HG02588 (cell line): ENCODE data around the gene VSIG10.
A peak's percentile ranks its signal among the peaks of the same experiment; 100 is the strongest.

Experiments used
- ATAC-seq: cut with Tn5 transposase; IDR thresholded peaks from one replicate; pipeline ENCODE4 v1.9.1; 2021; ENCODE audit warnings: mild to moderate bottlenecking, moderate library complexity; ENCODE audit not compliant: unreplicated experiment

Gene VSIG10

GRCh38 chr12:118061011-118061872 is 42.6 kb downstream of the VSIG10 start, which contains the start of gene WSB2:
Gene WSB2 (minus strand): TSS chr12:118061179. CDS start chr12:118061048, 131 bp downstream.
- ATAC-seq: peak; percentile 45

- ATAC-seq: peak; percentile 38
Observed at GRCh38 chr12:118060301-118061010, 43.4 kb downstream of the VSIG10 start.

- no peak for ATAC-seq
Observed at GRCh38 chr12:118059341-118060191, 44.2 kb downstream of the VSIG10 start.

- no peak for ATAC-seq
Observed at GRCh38 chr12:118058881-118059280, 44.9 kb downstream of the VSIG10 start.

GRCh38 chr12:118058227-118058626 is 45.6 kb downstream of the VSIG10 start:
- no peak for ATAC-seq

- no peak for ATAC-seq
Observed at GRCh38 chr12:118055865-118056773, 47.7 kb downstream of the VSIG10 start.

GRCh38 chr12:118055144-118055557 is 48.7 kb downstream of the VSIG10 start:
- ATAC-seq: no peak

GRCh38 chr12:118053071-118053985 is 50.5 kb downstream of the VSIG10 start:
- no peak for ATAC-seq

GRCh38 chr12:118052324-118053070 is 51.3 kb downstream of the VSIG10 start:
- ATAC-seq: no peak

- no peak for ATAC-seq
Observed at GRCh38 chr12:118050972-118051910, 52.6 kb downstream of the VSIG10 start.

- ATAC-seq: no peak
Observed at GRCh38 chr12:118046430-118046829, 57.4 kb downstream of the VSIG10 start.

GRCh38 chr12:118044577-118044976 is 59.2 kb downstream of the VSIG10 start:
- no peak for ATAC-seq

GRCh38 chr12:118044075-118044474 is 59.7 kb downstream of the VSIG10 start:
- no peak for ATAC-seq

GRCh38 chr12:118042091-118042490 is 61.7 kb downstream of the VSIG10 start:
- no peak for ATAC-seq

GRCh38 chr12:118038137-118038536 is 65.7 kb downstream of the VSIG10 start:
- ATAC-seq: no peak

GRCh38 chr12:118036672-118037411 is 67.0 kb downstream of the VSIG10 start:
- no peak for ATAC-seq
